HepG2 (cell line): ENCODE data around the gene SMARCA2. TPM values are rescaled to one million over a fixed set of nuclear protein-coding genes. Genes with fewer than 3 reads are reported as not detected.

Experiments
- ATAC-seq: fragments of 200-7000 bp; cut with Tn5 transposase; 3 replicates; pipeline ENCODE4 v1.9.1; 2020; ENCODE audit warnings: mild to moderate bottlenecking, moderate library complexity
- BruUV-seq: library from RNA; stranded (reverse); fragments of 400-500 nt; replicated peaks from 2 replicates; lab custom pipeline; 2021; lab: Mats Ljungman, UMichigan
- CTCF ChIA-PET: fragments of 300-600 bp; formaldehyde crosslinking; extraction: SDS; loops from one replicate; lab custom pipeline; 2021; ENCODE audit warnings: low total read pairs, inconsistent platforms, low intra/inter-chr PET ratio; lab: Yijun Ruan, JAX
- POLR2A ChIA-PET: fragments of 350-600 bp; sonication (Branson Sonifier 250); formaldehyde crosslinking; loops from one replicate; lab custom pipeline; 2020; ENCODE audit warnings: antibody characterized with exemption, inconsistent platforms; lab: Yijun Ruan, JAX
- DNase-seq: peaks from one replicate; pipeline ENCODE4 v3.0.0-alpha.2; 2015; ENCODE audit warnings: low spot score
- FAIRE-seq: peaks from 3 replicates; lab custom pipeline; 2011; peaks lifted over from hg19 to GRCh38; lab: Jason Lieb, UNC
- H2AFZ ChIP-seq: one replicate; pipeline ENCODE4 v1.6.1; 2011; ENCODE audit warnings: low read length, inconsistent platforms
- H3K27ac ChIP-seq: fragments of 300-600 bp; 3 replicates; pipeline ENCODE4 v1.8.0; 2011; ENCODE audit warnings: mixed run types, mild to moderate bottlenecking, mixed read lengths, low read length, inconsistent platforms; ENCODE audit not compliant: insufficient read depth; ENCODE audit errors: extremely low read length
- H3K27me3 ChIP-seq, 2 experiments: fragments of 200-600 bp in 1 of 2; 2 replicates in 1 of 2; 3 replicates in 1 of 2; pipeline versions ENCODE4 v1.6.0 to v1.8.0; 2011; ENCODE audit warnings: low read length in 2 of 2, mild to moderate bottlenecking in 2 of 2, moderate library complexity in 2 of 2, inconsistent platforms in 1 of 2; ENCODE audit not compliant: insufficient read depth in 2 of 2, control insufficient read depth in 1 of 2
- H3K36me3 ChIP-seq, 2 experiments: fragments of 200-600 bp in 1 of 2; replicated peaks in 1 of 2; 2 replicates in 1 of 2; 3 replicates in 1 of 2; pipeline versions ENCODE4 v1.5.1 to v1.8.0; 2011; ENCODE audit warnings: low read length in 2 of 2, inconsistent platforms in 1 of 2; ENCODE audit not compliant: insufficient read depth in 2 of 2, control insufficient read depth in 1 of 2
- H3K4me1 ChIP-seq: 2 replicates; pipeline ENCODE4 v1.5.1; 2012; ENCODE audit warnings: low read length, inconsistent platforms; ENCODE audit not compliant: insufficient read depth
- H3K4me2 ChIP-seq: 2 replicates; pipeline ENCODE4 v1.6.0; 2011; ENCODE audit warnings: low read depth, low read length, inconsistent platforms
- H3K4me3 ChIP-seq, 3 experiments: fragments of 200-600 bp in 1 of 3; sonication (generic), shearing (Covaris generic) in 1 of 3; replicated peaks in 1 of 3; 2 replicates each; pipeline ENCODE4 v1.5.1; 2011 to 2016; ENCODE audit warnings: low read length in 3 of 3, inconsistent platforms in 2 of 3, low read depth in 2 of 3, mild to moderate bottlenecking in 2 of 3, control low read depth in 1 of 3, mixed read lengths in 1 of 3; ENCODE audit not compliant: insufficient read depth in 1 of 3
- H3K79me2 ChIP-seq: one replicate; pipeline ENCODE4 v1.6.1; 2011; ENCODE audit warnings: low read length, inconsistent platforms; ENCODE audit not compliant: insufficient read depth
- H3K9ac ChIP-seq: 2 replicates; pipeline ENCODE4 v1.6.0; 2011; ENCODE audit warnings: mild to moderate bottlenecking, low read depth, low read length, inconsistent platforms; ENCODE audit not compliant: insufficient read depth
- H3K9me3 ChIP-seq: 2 replicates; pipeline ENCODE4 v1.5.1; 2012; ENCODE audit warnings: mild to moderate bottlenecking, low read length
- H4K20me1 ChIP-seq: 2 replicates; pipeline ENCODE4 v1.6.0; 2011; ENCODE audit warnings: inconsistent platforms, mild to moderate bottlenecking, low read length, moderate library complexity; ENCODE audit not compliant: insufficient read depth
- ETV6 ChIP-seq: sonication (generic); formaldehyde crosslinking; conservative IDR thresholded peaks from 2 replicates; pipeline ENCODE4 v1.4.0; 2020; ENCODE audit warnings: missing genetic modification reagents
- IKZF1 ChIP-seq: fragments of 450-650 bp; IDR thresholded peaks from 2 replicates; pipeline ENCODE4 v1.7.1; 2016
- KDM1A ChIP-seq: IDR thresholded peaks from 2 replicates; pipeline ENCODE4 v1.6.1; 2016; ENCODE audit warnings: missing compliant biosample characterization
- PITX1 ChIP-seq: sonication (generic); formaldehyde crosslinking; IDR thresholded peaks from 2 replicates; pipeline ENCODE4 v1.5.1; 2020; ENCODE audit warnings: mild to moderate bottlenecking, missing genetic modification reagents
- RCOR2 ChIP-seq: IDR thresholded peaks from 2 replicates; pipeline ENCODE4 v1.6.1; 2016; ENCODE audit warnings: missing biosample characterization, missing genetic modification reagents
- STAT5B ChIP-seq: sonication (generic); formaldehyde crosslinking; IDR thresholded peaks from 2 replicates; pipeline ENCODE4 v1.4.0; 2020; ENCODE audit warnings: missing genetic modification reagents
- THAP11 ChIP-seq: IDR thresholded peaks from 2 replicates; pipeline ENCODE4 v1.6.1; 2016; ENCODE audit warnings: missing biosample characterization, missing genetic modification reagents
- ZBTB3 ChIP-seq: sonication (generic); formaldehyde crosslinking; IDR thresholded peaks from 2 replicates; pipeline ENCODE4 v1.4.0; 2020; ENCODE audit warnings: low read depth, mild to moderate bottlenecking, moderate library complexity, missing genetic modification reagents, borderline replicate concordance
- ZFP41 ChIP-seq: sonication (generic); formaldehyde crosslinking; IDR thresholded peaks from 2 replicates; pipeline ENCODE4 v1.4.0; 2020; ENCODE audit warnings: mild to moderate bottlenecking, missing genetic modification reagents, borderline replicate concordance
- ZFY ChIP-seq: sonication (generic); formaldehyde crosslinking; IDR thresholded peaks from 2 replicates; pipeline ENCODE4 v1.4.0; 2020; ENCODE audit warnings: missing genetic modification reagents
- WGBS: methylation state at CpG from one replicate; pipeline ENCODE4 v1.1.6; 2017; ENCODE audit warnings: low lambda C conversion rate; 5-methylcytosine and 5-hydroxymethylcytosine counted together
- in situ Hi-C: cut with HindIII; loops from 2 replicates; pipeline ENCODE4 v1.10.0; 2017; ENCODE audit warnings: low pct_unique_long_range_greater_than_20kb; ENCODE audit not compliant: extremely low pct_ligation_motif_present
- intact Hi-C: fragments of 100-400 bp; cut with micrococcal nuclease; formaldehyde crosslinking; loops from one replicate; pipeline ENCODE4 v1.10.0; 2022; ENCODE audit not compliant: unreplicated experiment
- polyA plus RNA-seq, 8 experiments: library from polyadenylated mRNA; depleted of rRNA in 3 of 8; stranded (reverse) in 7 of 8; unstranded in 1 of 8; fragments of >200 nt; fragmentation: Illumina TruSeq in 4 of 8; extraction: Trizol in 4 of 8; gene quantifications; 2 replicates each; pipeline versions ENCODE4 v1.2.1 to v1.2.3, GENCODE V29; 2011 to 2016; ENCODE audit warnings: low read depth in 4 of 8, missing spikeins in 1 of 8, mixed read lengths in 1 of 8; ENCODE audit not compliant: insufficient read depth in 1 of 8
- total RNA-seq, 5 experiments: library from RNA; depleted of rRNA; stranded (reverse); fragments of >200 nt; fragmentation: Illumina TruSeq; extraction: Trizol; gene quantifications; 2 replicates each; pipeline ENCODE4 v1.2.3, GENCODE V29; 2016; ENCODE audit warnings: low read depth in 1 of 5
- TF ChIP-seq, protein P1 (sequence below): fragments of 450-650 bp; IDR thresholded peaks from 2 replicates; pipeline ENCODE4 v1.6.1; 2016
- TF ChIP-seq, protein P2 (sequence below): sonication (generic); formaldehyde crosslinking; IDR thresholded peaks from 2 replicates; pipeline ENCODE4 v1.5.1; 2020; ENCODE audit warnings: missing genetic modification reagents, mild to moderate bottlenecking, borderline replicate concordance
- TF ChIP-seq, protein P3 (sequence below): sonication (generic); formaldehyde crosslinking; IDR thresholded peaks from 2 replicates; pipeline ENCODE4 v1.4.0; 2020; ENCODE audit warnings: missing genetic modification reagents
- TF ChIP-seq, protein P4 (sequence below): sonication (generic); formaldehyde crosslinking; conservative IDR thresholded peaks from 2 replicates; pipeline ENCODE4 v1.4.0; 2020; ENCODE audit warnings: mild to moderate bottlenecking, missing genetic modification reagents, moderate library complexity

The SMARCA2 gene
- total and polyA plus RNA-seq, 2 of the 13 experiments (the other 11 are each of a cell fraction or from before 2014, with no cell fraction given) = 22.5 to 23.7 TPM

DNA sequence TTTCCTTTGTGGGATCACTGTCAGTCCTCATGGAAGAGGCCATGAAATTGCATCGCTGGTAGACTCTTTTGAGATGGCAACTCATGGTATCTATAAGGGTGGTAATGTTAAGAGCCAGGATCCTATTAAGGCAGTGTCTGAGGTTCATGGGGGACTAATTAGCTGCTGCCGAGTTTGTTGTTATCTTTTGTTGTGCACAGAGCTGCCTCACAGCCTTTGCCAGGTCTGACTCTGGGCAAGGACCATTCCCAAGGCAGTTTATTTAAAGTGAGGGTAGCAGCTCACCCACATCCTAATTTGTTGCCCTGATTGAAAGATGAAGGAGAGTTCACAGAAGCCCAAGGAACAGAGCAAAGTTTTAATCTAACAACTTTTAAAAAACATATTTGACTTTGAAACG is 7.9 kb downstream of the SMARCA2 start:
- H3K4me1 ChIP-seq = peaks cover 29% of the 10 kb centered on the region
- no peaks in the 10 kb centered on the region for H4K20me1 ChIP-seq
- no peak for DNase-seq
- H3K27me3 ChIP-seq = no peaks in the 10 kb centered on the region
- no peak overlapping the region for H3K27ac ChIP-seq
- no peak for ATAC-seq
- ChIA-PET CTCF (no interaction called here), POLR2A (no interaction called here)
- in situ Hi-C loops (loop anchor here (25.0 kb wide), 1 partner anchor 814 kb away; the partner anchor contains the start of gene PUM3), intact Hi-C loops (no loop called here)
- 82% methylated on average over 3 of the region's 3 CpGs for WGBS
- peaks cover 36% of the 10 kb centered on the region for H3K79me2 ChIP-seq
- TF ChIP-seq, protein P1, sequence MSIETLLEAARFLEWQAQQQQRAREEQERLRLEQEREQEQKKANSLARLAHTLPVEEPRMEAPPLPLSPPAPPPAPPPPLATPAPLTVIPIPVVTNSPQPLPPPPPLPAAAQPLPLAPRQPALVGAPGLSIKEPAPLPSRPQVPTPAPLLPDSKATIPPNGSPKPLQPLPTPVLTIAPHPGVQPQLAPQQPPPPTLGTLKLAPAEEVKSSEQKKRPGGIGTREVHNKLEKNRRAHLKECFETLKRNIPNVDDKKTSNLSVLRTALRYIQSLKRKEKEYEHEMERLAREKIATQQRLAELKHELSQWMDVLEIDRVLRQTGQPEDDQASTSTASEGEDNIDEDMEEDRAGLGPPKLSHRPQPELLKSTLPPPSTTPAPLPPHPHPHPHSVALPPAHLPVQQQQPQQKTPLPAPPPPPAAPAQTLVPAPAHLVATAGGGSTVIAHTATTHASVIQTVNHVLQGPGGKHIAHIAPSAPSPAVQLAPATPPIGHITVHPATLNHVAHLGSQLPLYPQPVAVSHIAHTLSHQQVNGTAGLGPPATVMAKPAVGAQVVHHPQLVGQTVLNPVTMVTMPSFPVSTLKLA = no peak
- TF ChIP-seq, protein P2, sequence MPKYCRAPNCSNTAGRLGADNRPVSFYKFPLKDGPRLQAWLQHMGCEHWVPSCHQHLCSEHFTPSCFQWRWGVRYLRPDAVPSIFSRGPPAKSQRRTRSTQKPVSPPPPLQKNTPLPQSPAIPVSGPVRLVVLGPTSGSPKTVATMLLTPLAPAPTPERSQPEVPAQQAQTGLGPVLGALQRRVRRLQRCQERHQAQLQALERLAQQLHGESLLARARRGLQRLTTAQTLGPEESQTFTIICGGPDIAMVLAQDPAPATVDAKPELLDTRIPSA = no peak
- TF ChIP-seq KDM1A (CRISPR knock-in tag) (no peak), STAT5B (CRISPR knock-in tag) (no peak), ETV6 (CRISPR knock-in tag) (no peak), ZFY (CRISPR knock-in tag) (no peak), PITX1 (CRISPR knock-in tag) (no peak), ZFP41 (CRISPR knock-in tag) (no peak), THAP11 (no peak), IKZF1 (no peak), ZBTB3 (no peak), RCOR2 (CRISPR knock-in tag) (no peak)
- TF ChIP-seq, protein P3, sequence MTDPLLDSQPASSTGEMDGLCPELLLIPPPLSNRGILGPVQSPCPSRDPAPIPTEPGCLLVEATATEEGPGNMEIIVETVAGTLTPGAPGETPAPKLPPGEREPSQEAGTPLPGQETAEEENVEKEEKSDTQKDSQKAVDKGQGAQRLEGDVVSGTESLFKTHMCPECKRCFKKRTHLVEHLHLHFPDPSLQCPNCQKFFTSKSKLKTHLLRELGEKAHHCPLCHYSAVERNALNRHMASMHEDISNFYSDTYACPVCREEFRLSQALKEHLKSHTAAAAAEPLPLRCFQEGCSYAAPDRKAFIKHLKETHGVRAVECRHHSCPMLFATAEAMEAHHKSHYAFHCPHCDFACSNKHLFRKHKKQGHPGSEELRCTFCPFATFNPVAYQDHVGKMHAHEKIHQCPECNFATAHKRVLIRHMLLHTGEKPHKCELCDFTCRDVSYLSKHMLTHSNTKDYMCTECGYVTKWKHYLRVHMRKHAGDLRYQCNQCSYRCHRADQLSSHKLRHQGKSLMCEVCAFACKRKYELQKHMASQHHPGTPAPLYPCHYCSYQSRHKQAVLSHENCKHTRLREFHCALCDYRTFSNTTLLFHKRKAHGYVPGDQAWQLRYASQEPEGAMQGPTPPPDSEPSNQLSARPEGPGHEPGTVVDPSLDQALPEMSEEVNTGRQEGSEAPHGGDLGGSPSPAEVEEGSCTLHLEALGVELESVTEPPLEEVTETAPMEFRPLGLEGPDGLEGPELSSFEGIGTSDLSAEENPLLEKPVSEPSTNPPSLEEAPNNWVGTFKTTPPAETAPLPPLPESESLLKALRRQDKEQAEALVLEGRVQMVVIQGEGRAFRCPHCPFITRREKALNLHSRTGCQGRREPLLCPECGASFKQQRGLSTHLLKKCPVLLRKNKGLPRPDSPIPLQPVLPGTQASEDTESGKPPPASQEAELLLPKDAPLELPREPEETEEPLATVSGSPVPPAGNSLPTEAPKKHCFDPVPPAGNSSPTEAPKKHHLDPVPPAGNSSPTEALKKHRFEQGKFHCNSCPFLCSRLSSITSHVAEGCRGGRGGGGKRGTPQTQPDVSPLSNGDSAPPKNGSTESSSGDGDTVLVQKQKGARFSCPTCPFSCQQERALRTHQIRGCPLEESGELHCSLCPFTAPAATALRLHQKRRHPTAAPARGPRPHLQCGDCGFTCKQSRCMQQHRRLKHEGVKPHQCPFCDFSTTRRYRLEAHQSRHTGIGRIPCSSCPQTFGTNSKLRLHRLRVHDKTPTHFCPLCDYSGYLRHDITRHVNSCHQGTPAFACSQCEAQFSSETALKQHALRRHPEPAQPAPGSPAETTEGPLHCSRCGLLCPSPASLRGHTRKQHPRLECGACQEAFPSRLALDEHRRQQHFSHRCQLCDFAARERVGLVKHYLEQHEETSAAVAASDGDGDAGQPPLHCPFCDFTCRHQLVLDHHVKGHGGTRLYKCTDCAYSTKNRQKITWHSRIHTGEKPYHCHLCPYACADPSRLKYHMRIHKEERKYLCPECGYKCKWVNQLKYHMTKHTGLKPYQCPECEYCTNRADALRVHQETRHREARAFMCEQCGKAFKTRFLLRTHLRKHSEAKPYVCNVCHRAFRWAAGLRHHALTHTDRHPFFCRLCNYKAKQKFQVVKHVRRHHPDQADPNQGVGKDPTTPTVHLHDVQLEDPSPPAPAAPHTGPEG = no peak
- TF ChIP-seq, protein P4, sequence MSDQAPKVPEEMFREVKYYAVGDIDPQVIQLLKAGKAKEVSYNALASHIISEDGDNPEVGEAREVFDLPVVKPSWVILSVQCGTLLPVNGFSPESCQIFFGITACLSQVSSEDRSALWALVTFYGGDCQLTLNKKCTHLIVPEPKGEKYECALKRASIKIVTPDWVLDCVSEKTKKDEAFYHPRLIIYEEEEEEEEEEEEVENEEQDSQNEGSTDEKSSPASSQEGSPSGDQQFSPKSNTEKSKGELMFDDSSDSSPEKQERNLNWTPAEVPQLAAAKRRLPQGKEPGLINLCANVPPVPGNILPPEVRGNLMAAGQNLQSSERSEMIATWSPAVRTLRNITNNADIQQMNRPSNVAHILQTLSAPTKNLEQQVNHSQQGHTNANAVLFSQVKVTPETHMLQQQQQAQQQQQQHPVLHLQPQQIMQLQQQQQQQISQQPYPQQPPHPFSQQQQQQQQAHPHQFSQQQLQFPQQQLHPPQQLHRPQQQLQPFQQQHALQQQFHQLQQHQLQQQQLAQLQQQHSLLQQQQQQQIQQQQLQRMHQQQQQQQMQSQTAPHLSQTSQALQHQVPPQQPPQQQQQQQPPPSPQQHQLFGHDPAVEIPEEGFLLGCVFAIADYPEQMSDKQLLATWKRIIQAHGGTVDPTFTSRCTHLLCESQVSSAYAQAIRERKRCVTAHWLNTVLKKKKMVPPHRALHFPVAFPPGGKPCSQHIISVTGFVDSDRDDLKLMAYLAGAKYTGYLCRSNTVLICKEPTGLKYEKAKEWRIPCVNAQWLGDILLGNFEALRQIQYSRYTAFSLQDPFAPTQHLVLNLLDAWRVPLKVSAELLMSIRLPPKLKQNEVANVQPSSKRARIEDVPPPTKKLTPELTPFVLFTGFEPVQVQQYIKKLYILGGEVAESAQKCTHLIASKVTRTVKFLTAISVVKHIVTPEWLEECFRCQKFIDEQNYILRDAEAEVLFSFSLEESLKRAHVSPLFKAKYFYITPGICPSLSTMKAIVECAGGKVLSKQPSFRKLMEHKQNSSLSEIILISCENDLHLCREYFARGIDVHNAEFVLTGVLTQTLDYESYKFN (CRISPR knock-in tag) = no peak
- H3K9ac ChIP-seq = no peak overlapping the region
- BruUV-seq = no TSS peak
- no peak overlapping the region for H3K4me3 ChIP-seq
- no peak for FAIRE-seq
- H2AFZ ChIP-seq = no peak overlapping the region
- no peaks in the 10 kb centered on the region for H3K36me3 ChIP-seq
- no peak overlapping the region for H3K4me2 ChIP-seq
- no peaks in the 10 kb centered on the region for H3K9me3 ChIP-seq
